HEK293 (cell line): Measurements from ENCODE around the gene LAMC2.

ENCODE experiments used
- PATZ1 ChIP-seq: fragments of 450-650 bp; formaldehyde crosslinking; IDR thresholded peaks from 2 replicates; pipeline ENCODE4 v1.5.1; 2016; ENCODE audit warnings: missing biosample characterization, missing genetic modification characterization
- SP7 ChIP-seq: fragments of 450-650 bp; formaldehyde crosslinking; IDR thresholded peaks from 2 replicates; pipeline ENCODE4 v1.5.1; 2016; ENCODE audit warnings: missing biosample characterization, missing genetic modification characterization
- YY1 ChIP-seq: fragments of 450-650 bp; formaldehyde crosslinking; IDR thresholded peaks from 2 replicates; pipeline ENCODE4 v1.5.1; 2018; ENCODE audit warnings: missing biosample characterization, missing genetic modification characterization
- ZBTB49 ChIP-seq: fragments of 450-650 bp; formaldehyde crosslinking; IDR thresholded peaks from 2 replicates; pipeline ENCODE4 v1.5.1; 2016; ENCODE audit warnings: missing biosample characterization, missing genetic modification characterization, low read depth
- ZNF350 ChIP-seq: fragments of 450-650 bp; formaldehyde crosslinking; IDR thresholded peaks from 2 replicates; pipeline ENCODE4 v1.5.0; 2017; ENCODE audit warnings: missing biosample characterization, mild to moderate bottlenecking, missing genetic modification characterization

GRCh38 chr1:183218027-183218618 lies 32.1 kb downstream of the LAMC2 start:
- TF ChIP-seq PATZ1 (tag by site-specific recombination) (no peak), YY1 (tag by site-specific recombination) (no peak), ZNF350 (tag by site-specific recombination) (no peak), ZBTB49 (tag by site-specific recombination) (no peak), SP7 (no peak)
